ENCODE data around the gene FAM234A. TPM values are rescaled to one million over a fixed set of nuclear protein-coding genes. Genes with fewer than 3 reads are reported as not detected.

Gene FAM234A
- total RNA-seq (10 to 100 TPM; 34.8 to 55.8 TPM), polyA plus RNA-seq (ENCODE audit: insufficient read length in 2 of 2) (10 to 100 TPM; 60.6 to 66.3 TPM)
- long read RNA-seq, donor 1, transcript FAM234A-203 (13 exons, 3,213 nt) = major isoform, 5 of 10 reads
- long read RNA-seq, donor 1, partial matches to known transcripts = 5 of 10 reads
- long read RNA-seq, donor 1, other reads (novel, unspliced or antisense) = 0 of 10 reads
- long read RNA-seq, donor 2, partial matches to known transcripts = 0 of 1 reads
- long read RNA-seq, donor 2, other reads (novel, unspliced or antisense) = 0 of 1 reads
- long read RNA-seq, donor 3, partial matches to known transcripts = 12 of 16 reads
- long read RNA-seq, donor 3, other reads (novel, unspliced or antisense) = 0 of 16 reads
- long read RNA-seq, donor 4, partial matches to known transcripts = 0 of 5 reads
- long read RNA-seq, donor 4, other reads (novel, unspliced or antisense) = 0 of 5 reads

GRCh38 chr16:234468-235305 lies at the start of gene FAM234A:
FAM234A (plus strand) TSS chr16:234821; CDS start chr16:254414, 19,593 bp downstream.
- H3K9me3 ChIP-seq (ENCODE audit: control insufficient read depth, insufficient read depth, low read length) = no peaks in the 10 kb centered on the region
- peak; percentile 86 to 98 (median 90) for DNase-seq (ENCODE audit: low read depth in 4 of 6, low spot score in 6 of 6)
- under 1% methylated on average over 85 of the region's 85 CpGs for WGBS (ENCODE audit: insufficient coverage)
- no peaks in the 10 kb centered on the region for H3K27me3 ChIP-seq (ENCODE audit: control insufficient read depth, insufficient read depth, low read length)
- peaks cover 24% of the 10 kb centered on the region for H3K4me1 ChIP-seq (ENCODE audit: control insufficient read depth, insufficient read depth, low read length)
- peak within 1 kb of the TSS; percentile 99 for H3K27ac ChIP-seq (ENCODE audit: low read depth, low read length)
- H3K36me3 ChIP-seq (ENCODE audit: control insufficient read depth, insufficient read depth, low read length) = no peaks in the 10 kb centered on the region
- H3K4me3 ChIP-seq (ENCODE audit: low read depth, low read length) = peak within 1 kb of the TSS; percentile 89

- Histone ChIP-seq H3K9me3 (ENCODE audit: control insufficient read depth, insufficient read depth, low read length) (no peaks in the 10 kb centered on the region), H3K4me3 (ENCODE audit: low read depth, low read length) (no peak overlapping the region), H3K4me1 (ENCODE audit: control insufficient read depth, insufficient read depth, low read length) (peaks cover 14% of the 10 kb centered on the region), H3K27ac (ENCODE audit: low read depth, low read length) (no peak overlapping the region), H3K36me3 (ENCODE audit: control insufficient read depth, insufficient read depth, low read length) (peaks cover 55% of the 10 kb centered on the region), H3K27me3 (ENCODE audit: control insufficient read depth, insufficient read depth, low read length) (peaks cover 5% of the 10 kb centered on the region)
- no peak for DNase-seq (ENCODE audit: low read depth in 4 of 6, low spot score in 6 of 6)
- WGBS (ENCODE audit: insufficient coverage) = 86% methylated on average over 12 of the region's 13 CpGs
These were observed 49.4 kb upstream of the FAM234A start for GRCh38 chr16:185213-185612.

- WGBS (ENCODE audit: insufficient coverage) = 100% methylated on average over 1 of the region's 11 CpGs
- H3K9me3 ChIP-seq (ENCODE audit: control insufficient read depth, insufficient read depth, low read length) = no peaks in the 10 kb centered on the region
- H3K27me3 ChIP-seq (ENCODE audit: control insufficient read depth, insufficient read depth, low read length) = peaks cover 5% of the 10 kb centered on the region
- H3K4me1 ChIP-seq (ENCODE audit: control insufficient read depth, insufficient read depth, low read length) = peaks cover 11% of the 10 kb centered on the region
- peaks cover 59% of the 10 kb centered on the region for H3K36me3 ChIP-seq (ENCODE audit: control insufficient read depth, insufficient read depth, low read length)
- H3K4me3 ChIP-seq (ENCODE audit: low read depth, low read length) = no peak overlapping the region
- DNase-seq (ENCODE audit: low read depth in 4 of 6, low spot score in 6 of 6) = no peak
- no peak overlapping the region for H3K27ac ChIP-seq (ENCODE audit: low read depth, low read length)
These were observed 48.9 kb upstream of the FAM234A start for GRCh38 chr16:185691-186090.

GRCh38 chr16:187330-187729 lies 47.3 kb upstream of the FAM234A start:
- no peak for DNase-seq (ENCODE audit: low read depth in 4 of 6, low spot score in 6 of 6)
- 100% methylated on average over 7 of the region's 8 CpGs for WGBS (ENCODE audit: insufficient coverage)
- Histone ChIP-seq H3K4me3 (ENCODE audit: low read depth, low read length) (no peak overlapping the region), H3K9me3 (ENCODE audit: control insufficient read depth, insufficient read depth, low read length) (no peaks in the 10 kb centered on the region), H3K27me3 (ENCODE audit: control insufficient read depth, insufficient read depth, low read length) (no peaks in the 10 kb centered on the region), H3K4me1 (ENCODE audit: control insufficient read depth, insufficient read depth, low read length) (no peaks in the 10 kb centered on the region), H3K27ac (ENCODE audit: low read depth, low read length) (no peak overlapping the region), H3K36me3 (ENCODE audit: control insufficient read depth, insufficient read depth, low read length) (peaks cover 76% of the 10 kb centered on the region)

- no peak for DNase-seq (ENCODE audit: low read depth in 4 of 6, low spot score in 6 of 6)
- Histone ChIP-seq H3K27me3 (ENCODE audit: control insufficient read depth, insufficient read depth, low read length) (no peaks in the 10 kb centered on the region), H3K9me3 (ENCODE audit: control insufficient read depth, insufficient read depth, low read length) (no peaks in the 10 kb centered on the region), H3K4me1 (ENCODE audit: control insufficient read depth, insufficient read depth, low read length) (no peaks in the 10 kb centered on the region), H3K27ac (ENCODE audit: low read depth, low read length) (no peak overlapping the region), H3K4me3 (ENCODE audit: low read depth, low read length) (no peak overlapping the region), H3K36me3 (ENCODE audit: control insufficient read depth, insufficient read depth, low read length) (peaks cover 86% of the 10 kb centered on the region)
- WGBS (ENCODE audit: insufficient coverage) = 87% methylated on average over 5 of the region's 8 CpGs
These were observed 45.9 kb upstream of the FAM234A start for GRCh38 chr16:188674-189073.

- no peak overlapping the region for H3K27ac ChIP-seq (ENCODE audit: low read depth, low read length)
- no peak for DNase-seq (ENCODE audit: low read depth in 4 of 6, low spot score in 6 of 6)
- H3K4me1 ChIP-seq (ENCODE audit: control insufficient read depth, insufficient read depth, low read length) = no peaks in the 10 kb centered on the region
- peaks cover 88% of the 10 kb centered on the region for H3K36me3 ChIP-seq (ENCODE audit: control insufficient read depth, insufficient read depth, low read length)
- H3K4me3 ChIP-seq (ENCODE audit: low read depth, low read length) = no peak overlapping the region
- H3K9me3 ChIP-seq (ENCODE audit: control insufficient read depth, insufficient read depth, low read length) = no peaks in the 10 kb centered on the region
- WGBS (ENCODE audit: insufficient coverage) = 96% methylated on average over 34 of the region's 34 CpGs
- H3K27me3 ChIP-seq (ENCODE audit: control insufficient read depth, insufficient read depth, low read length) = no peaks in the 10 kb centered on the region
These were observed 44.9 kb upstream of the FAM234A start for GRCh38 chr16:189604-190186.

GRCh38 chr16:191831-192230 lies 42.8 kb upstream of the FAM234A start:
- Histone ChIP-seq H3K36me3 (ENCODE audit: control insufficient read depth, insufficient read depth, low read length) (peaks cover 97% of the 10 kb centered on the region), H3K9me3 (ENCODE audit: control insufficient read depth, insufficient read depth, low read length) (no peaks in the 10 kb centered on the region), H3K27ac (ENCODE audit: low read depth, low read length) (no peak overlapping the region), H3K27me3 (ENCODE audit: control insufficient read depth, insufficient read depth, low read length) (no peaks in the 10 kb centered on the region), H3K4me1 (ENCODE audit: control insufficient read depth, insufficient read depth, low read length) (no peaks in the 10 kb centered on the region), H3K4me3 (ENCODE audit: low read depth, low read length) (no peak overlapping the region)
- 91% methylated on average over 3 of the region's 4 CpGs for WGBS (ENCODE audit: insufficient coverage)
- DNase-seq (ENCODE audit: low read depth in 4 of 6, low spot score in 6 of 6) = no peak

- no peaks in the 10 kb centered on the region for H3K9me3 ChIP-seq (ENCODE audit: control insufficient read depth, insufficient read depth, low read length)
- H3K4me3 ChIP-seq (ENCODE audit: low read depth, low read length) = no peak overlapping the region
- WGBS (ENCODE audit: insufficient coverage) = 98% methylated on average over 7 of the region's 11 CpGs
- no peak for DNase-seq (ENCODE audit: low read depth in 4 of 6, low spot score in 6 of 6)
- H3K36me3 ChIP-seq (ENCODE audit: control insufficient read depth, insufficient read depth, low read length) = peaks cover 98% of the 10 kb centered on the region
- H3K27me3 ChIP-seq (ENCODE audit: control insufficient read depth, insufficient read depth, low read length) = no peaks in the 10 kb centered on the region
- H3K27ac ChIP-seq (ENCODE audit: low read depth, low read length) = no peak overlapping the region
- H3K4me1 ChIP-seq (ENCODE audit: control insufficient read depth, insufficient read depth, low read length) = no peaks in the 10 kb centered on the region
These were observed 41.9 kb upstream of the FAM234A start for GRCh38 chr16:192686-193085.

- Histone ChIP-seq H3K36me3 (ENCODE audit: control insufficient read depth, insufficient read depth, low read length) (peaks cover 97% of the 10 kb centered on the region), H3K27ac (ENCODE audit: low read depth, low read length) (no peak overlapping the region), H3K4me1 (ENCODE audit: control insufficient read depth, insufficient read depth, low read length) (no peaks in the 10 kb centered on the region), H3K9me3 (ENCODE audit: control insufficient read depth, insufficient read depth, low read length) (no peaks in the 10 kb centered on the region), H3K27me3 (ENCODE audit: control insufficient read depth, insufficient read depth, low read length) (no peaks in the 10 kb centered on the region), H3K4me3 (ENCODE audit: low read depth, low read length) (no peak overlapping the region)
- DNase-seq (ENCODE audit: low read depth in 4 of 6, low spot score in 6 of 6) = no peak
- 90% methylated on average over 14 of the region's 15 CpGs for WGBS (ENCODE audit: insufficient coverage)
These were observed 41.2 kb upstream of the FAM234A start for GRCh38 chr16:193441-193840.
